HCT116 (cell line): Measurements from ENCODE around the gene ZNF683.

ENCODE experiments used
- CEBPB ChIP-seq: IDR thresholded peaks from 2 replicates; pipeline ENCODE4 v1.6.1; 2012; ENCODE audit warnings: low read depth
- ELF1 ChIP-seq: IDR thresholded peaks from 2 replicates; pipeline ENCODE4 v1.6.1; 2012; ENCODE audit warnings: low read depth, borderline replicate concordance
- EZH2 ChIP-seq: fragments of 200-600 bp; sonication (generic); IDR thresholded peaks from 2 replicates; pipeline ENCODE4 v1.6.1; 2017; ENCODE audit warnings: antibody characterized with exemption, mixed run types
- EZH2phosphoT487 ChIP-seq: fragments of 200-600 bp; IDR thresholded peaks from 2 replicates; pipeline ENCODE4 v1.6.1; 2018; ENCODE audit warnings: antibody characterized with exemption, borderline replicate concordance
- JUND ChIP-seq: IDR thresholded peaks from 2 replicates; pipeline ENCODE4 v1.6.1; 2012
- POLR2A ChIP-seq: IDR thresholded peaks from 2 replicates; pipeline ENCODE4 v1.7.0; 2011; ENCODE audit warnings: borderline replicate concordance; ENCODE audit not compliant: insufficient read depth, insufficient read length; ENCODE audit errors: extremely low read depth
- POLR2AphosphoS5 ChIP-seq: IDR thresholded peaks from 2 replicates; pipeline ENCODE4 v1.6.1; 2011; ENCODE audit warnings: mild to moderate bottlenecking, low read depth, low read length, moderate library complexity
- RAD21 ChIP-seq: IDR thresholded peaks from 2 replicates; pipeline ENCODE4 v1.6.1; 2012; ENCODE audit warnings: low read depth, mild to moderate bottlenecking
- YY1 ChIP-seq: IDR thresholded peaks from 2 replicates; pipeline ENCODE4 v1.6.1; 2011; ENCODE audit warnings: low read length, low read depth, moderate library complexity, mild to moderate bottlenecking; ENCODE audit not compliant: insufficient replicate concordance; ENCODE audit errors: extremely low read depth
- ZFX ChIP-seq: fragments of 450-650 bp; IDR thresholded peaks from 2 replicates; pipeline ENCODE4 v1.6.1; 2017
- TF ChIP-seq, protein P1 (sequence below), 3 experiments: fragments of 200-600 bp in 1 of 3; sonication (generic) in 1 of 3; IDR thresholded peaks in 2 of 3; conservative IDR thresholded peaks in 1 of 3; 2 replicates each; pipeline ENCODE4 v1.5.1; 2012 to 2017; ENCODE audit warnings: low read depth in 2 of 3, low read length in 2 of 3, antibody characterized with exemption in 1 of 3, borderline replicate concordance in 1 of 3, control low read depth in 1 of 3, mild to moderate bottlenecking in 1 of 3, mixed read lengths in 1 of 3, mixed run types in 1 of 3, moderate library complexity in 1 of 3; ENCODE audit not compliant: insufficient read depth in 1 of 3
- TF ChIP-seq, protein P2 (sequence below): IDR thresholded peaks from 2 replicates; pipeline ENCODE4 v1.6.1; 2012; ENCODE audit warnings: low read depth
- TF ChIP-seq, protein P3 (sequence below): IDR thresholded peaks from 2 replicates; pipeline ENCODE4 v1.6.1; 2012

DNA sequence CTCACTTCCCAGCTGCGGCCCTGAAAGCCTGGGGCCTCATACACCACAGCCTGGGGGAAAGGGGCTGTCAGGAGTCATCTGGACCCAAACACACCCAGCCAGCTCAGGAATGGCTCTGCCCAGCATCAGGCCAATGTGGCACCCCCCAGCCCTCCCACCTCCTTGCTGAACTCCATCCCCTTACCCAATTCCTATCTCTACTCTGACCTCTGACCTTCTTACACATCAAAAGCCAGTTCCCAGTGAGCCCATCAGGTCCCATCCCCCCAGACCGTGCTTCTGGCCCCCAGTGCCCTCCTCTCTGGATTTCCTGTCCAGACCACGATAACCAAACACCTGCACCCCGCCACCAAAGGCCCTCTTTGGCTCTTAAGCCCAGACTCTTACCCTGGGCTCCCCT lies 34.9 kb downstream of the ZNF683 start:
- no peak for TF ChIP-seq EZH2
- no peak for TF ChIP-seq RAD21
- TF ChIP-seq POLR2A: no peak
- TF ChIP-seq POLR2AphosphoS5: no peak
- no peak for TF ChIP-seq ZFX
- TF ChIP-seq, protein P1, sequence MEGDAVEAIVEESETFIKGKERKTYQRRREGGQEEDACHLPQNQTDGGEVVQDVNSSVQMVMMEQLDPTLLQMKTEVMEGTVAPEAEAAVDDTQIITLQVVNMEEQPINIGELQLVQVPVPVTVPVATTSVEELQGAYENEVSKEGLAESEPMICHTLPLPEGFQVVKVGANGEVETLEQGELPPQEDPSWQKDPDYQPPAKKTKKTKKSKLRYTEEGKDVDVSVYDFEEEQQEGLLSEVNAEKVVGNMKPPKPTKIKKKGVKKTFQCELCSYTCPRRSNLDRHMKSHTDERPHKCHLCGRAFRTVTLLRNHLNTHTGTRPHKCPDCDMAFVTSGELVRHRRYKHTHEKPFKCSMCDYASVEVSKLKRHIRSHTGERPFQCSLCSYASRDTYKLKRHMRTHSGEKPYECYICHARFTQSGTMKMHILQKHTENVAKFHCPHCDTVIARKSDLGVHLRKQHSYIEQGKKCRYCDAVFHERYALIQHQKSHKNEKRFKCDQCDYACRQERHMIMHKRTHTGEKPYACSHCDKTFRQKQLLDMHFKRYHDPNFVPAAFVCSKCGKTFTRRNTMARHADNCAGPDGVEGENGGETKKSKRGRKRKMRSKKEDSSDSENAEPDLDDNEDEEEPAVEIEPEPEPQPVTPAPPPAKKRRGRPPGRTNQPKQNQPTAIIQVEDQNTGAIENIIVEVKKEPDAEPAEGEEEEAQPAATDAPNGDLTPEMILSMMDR (IDR thresholded peaks at IDR 0.05 in 2 of 3, conservative IDR thresholded peaks at IDR 0.05 in 1 of 3; ENCODE audit: borderline replicate concordance in 1 of 3, insufficient read depth in 1 of 3, low read depth in 2 of 3, low read length in 2 of 3): no peak
- TF ChIP-seq CEBPB: no peak
- TF ChIP-seq, protein P2, sequence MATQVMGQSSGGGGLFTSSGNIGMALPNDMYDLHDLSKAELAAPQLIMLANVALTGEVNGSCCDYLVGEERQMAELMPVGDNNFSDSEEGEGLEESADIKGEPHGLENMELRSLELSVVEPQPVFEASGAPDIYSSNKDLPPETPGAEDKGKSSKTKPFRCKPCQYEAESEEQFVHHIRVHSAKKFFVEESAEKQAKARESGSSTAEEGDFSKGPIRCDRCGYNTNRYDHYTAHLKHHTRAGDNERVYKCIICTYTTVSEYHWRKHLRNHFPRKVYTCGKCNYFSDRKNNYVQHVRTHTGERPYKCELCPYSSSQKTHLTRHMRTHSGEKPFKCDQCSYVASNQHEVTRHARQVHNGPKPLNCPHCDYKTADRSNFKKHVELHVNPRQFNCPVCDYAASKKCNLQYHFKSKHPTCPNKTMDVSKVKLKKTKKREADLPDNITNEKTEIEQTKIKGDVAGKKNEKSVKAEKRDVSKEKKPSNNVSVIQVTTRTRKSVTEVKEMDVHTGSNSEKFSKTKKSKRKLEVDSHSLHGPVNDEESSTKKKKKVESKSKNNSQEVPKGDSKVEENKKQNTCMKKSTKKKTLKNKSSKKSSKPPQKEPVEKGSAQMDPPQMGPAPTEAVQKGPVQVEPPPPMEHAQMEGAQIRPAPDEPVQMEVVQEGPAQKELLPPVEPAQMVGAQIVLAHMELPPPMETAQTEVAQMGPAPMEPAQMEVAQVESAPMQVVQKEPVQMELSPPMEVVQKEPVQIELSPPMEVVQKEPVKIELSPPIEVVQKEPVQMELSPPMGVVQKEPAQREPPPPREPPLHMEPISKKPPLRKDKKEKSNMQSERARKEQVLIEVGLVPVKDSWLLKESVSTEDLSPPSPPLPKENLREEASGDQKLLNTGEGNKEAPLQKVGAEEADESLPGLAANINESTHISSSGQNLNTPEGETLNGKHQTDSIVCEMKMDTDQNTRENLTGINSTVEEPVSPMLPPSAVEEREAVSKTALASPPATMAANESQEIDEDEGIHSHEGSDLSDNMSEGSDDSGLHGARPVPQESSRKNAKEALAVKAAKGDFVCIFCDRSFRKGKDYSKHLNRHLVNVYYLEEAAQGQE: no peak
- TF ChIP-seq YY1: no peak
- TF ChIP-seq JUND: no peak
- no peak for TF ChIP-seq EZH2phosphoT487
- TF ChIP-seq, protein P3, sequence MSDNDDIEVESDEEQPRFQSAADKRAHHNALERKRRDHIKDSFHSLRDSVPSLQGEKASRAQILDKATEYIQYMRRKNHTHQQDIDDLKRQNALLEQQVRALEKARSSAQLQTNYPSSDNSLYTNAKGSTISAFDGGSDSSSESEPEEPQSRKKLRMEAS: no peak
- TF ChIP-seq ELF1: no peak
